RKO (cell line): Measurements from ENCODE around the gene AMY2B.
"Not testable (repeated sequence)": the region's sequence is repeated elsewhere in the genome, so short reads cannot be mapped to it uniquely, and the experiment has no call there.

Experiments
- DNase-seq: peaks from one replicate; pipeline ENCODE4 v3.0.0-alpha.2; 2016; ENCODE audit warnings: low spot score

AMY2B gene

DNA sequence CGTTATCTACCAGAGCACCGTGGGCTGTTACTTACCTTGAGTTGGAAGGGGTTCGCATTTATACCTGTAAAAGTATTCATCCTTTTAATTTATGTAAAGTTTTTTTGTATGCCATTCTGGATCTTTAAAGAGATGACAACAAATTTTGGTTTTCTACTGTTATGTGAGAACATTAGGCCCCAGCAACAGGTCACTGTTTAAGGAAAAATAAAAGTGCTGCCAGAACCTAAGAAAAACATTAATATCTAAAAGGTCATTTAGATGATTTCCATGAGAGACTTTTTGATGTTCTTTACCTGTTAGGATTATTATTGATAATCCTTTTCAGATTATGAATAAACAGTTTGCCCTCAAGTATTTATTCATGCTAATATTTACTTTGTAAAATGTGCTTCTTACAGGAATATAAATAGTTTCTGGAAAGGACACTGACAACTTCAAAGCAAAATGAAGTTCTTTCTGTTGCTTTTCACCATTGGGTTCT, 45.6 kb downstream of the AMY2B start, which contains the start of gene AMY2A:
Gene AMY2A, plus strand, starts transcription at position 434 of the 484 bp plus-strand sequence. Its CDS starts 14 bp downstream, at position 448.
- DNase-seq = not testable (repeated sequence)

DNA sequence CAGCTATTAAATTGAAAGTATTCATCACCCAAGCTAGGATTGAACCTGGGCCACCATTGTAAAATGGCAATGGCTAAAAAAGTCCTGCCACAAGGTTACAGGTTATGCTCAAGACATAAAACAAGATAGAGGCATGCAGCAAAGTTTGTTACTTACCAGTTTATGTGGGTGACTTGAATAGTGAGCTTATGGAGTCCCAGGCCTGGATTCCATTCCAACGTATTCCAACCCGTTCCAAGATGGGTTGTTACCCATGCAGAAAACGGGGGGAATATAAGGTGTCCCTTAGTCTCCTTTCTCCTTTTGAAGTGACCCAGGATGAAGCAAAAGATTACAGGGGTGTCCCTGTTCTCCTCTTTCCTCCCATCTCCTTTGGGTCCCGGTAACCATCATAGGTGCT, 56.0 kb downstream of the AMY2B start:
- not testable (repeated sequence) for DNase-seq
